IMR-90 (cell line): ENCODE results near the gene TCAP. TPM values are rescaled to one million over a fixed set of nuclear protein-coding genes. Genes with fewer than 3 reads are reported as not detected.

Experiments
- ATAC-seq: fragments of 200-7000 bp; cut with Tn5 transposase; 2 replicates; pipeline ENCODE4 v1.9.1; 2020; ENCODE audit warnings: low read depth, mild to moderate bottlenecking, moderate library complexity
- BruUV-seq: library from RNA; stranded (reverse); fragments of 400-500 nt; replicated peaks from 2 replicates; lab custom pipeline; 2021; lab: Mats Ljungman, UMichigan
- CTCF ChIA-PET: fragments of 300-600 bp; formaldehyde crosslinking; extraction: SDS; loops from one replicate; lab custom pipeline; 2021; ENCODE audit warnings: antibody characterized with exemption; lab: Yijun Ruan, JAX
- POLR2A ChIA-PET: fragments of 300-600 bp; sonication (Branson Sonifier 250); formaldehyde crosslinking; loops from one replicate; lab custom pipeline; 2022; ENCODE audit warnings: antibody characterized with exemption; ENCODE audit not compliant: unreplicated experiment; lab: Charles Lee
- DNase-seq: peaks from one replicate; pipeline ENCODE4 v3.0.0; 2013
- H2AFZ ChIP-seq: replicated peaks from 2 replicates; pipeline ENCODE3; 2013; ENCODE audit warnings: low read length, mild to moderate bottlenecking; ENCODE audit not compliant: poor library complexity
- H2AK5ac ChIP-seq: 2 replicates; pipeline ENCODE4 v1.6.1; 2013; ENCODE audit warnings: low read depth, low read length, inconsistent platforms
- H2AK9ac ChIP-seq: replicated peaks from 2 replicates; pipeline ENCODE3; 2013; ENCODE audit warnings: mild to moderate bottlenecking, low read depth, low read length, moderate library complexity; ENCODE audit not compliant: poor library complexity
- H2BK120ac ChIP-seq: 2 replicates; pipeline ENCODE4 v1.6.1; 2013; ENCODE audit warnings: low read depth, low read length, inconsistent platforms
- H2BK15ac ChIP-seq: 3 replicates; pipeline ENCODE4 v1.6.1; 2013; ENCODE audit warnings: low read depth, low read length, inconsistent platforms
- H2BK20ac ChIP-seq: 2 replicates; pipeline ENCODE4 v1.6.1; 2013; ENCODE audit warnings: low read depth, mild to moderate bottlenecking, inconsistent platforms, low read length, moderate library complexity
- H2BK5ac ChIP-seq: 2 replicates; pipeline ENCODE4 v1.6.1; 2013; ENCODE audit warnings: mild to moderate bottlenecking, low read depth, low read length, inconsistent platforms; ENCODE audit not compliant: poor library complexity, severe bottlenecking
- H3K14ac ChIP-seq: replicated peaks from 2 replicates; pipeline ENCODE4 v1.6.1; 2013; ENCODE audit warnings: low read depth, low read length, inconsistent platforms
- H3K18ac ChIP-seq: 2 replicates; pipeline ENCODE4 v1.6.1; 2013; ENCODE audit warnings: low read depth, low read length, control low read depth
- H3K23ac ChIP-seq: 2 replicates; pipeline ENCODE4 v1.6.1; 2013; ENCODE audit warnings: low read depth, low read length, inconsistent platforms
- H3K27ac ChIP-seq: 2 replicates; pipeline ENCODE4 v1.5.1; 2013; ENCODE audit warnings: mild to moderate bottlenecking, control low read depth, low read length; ENCODE audit not compliant: insufficient read depth
- H3K27me3 ChIP-seq: 2 replicates; pipeline ENCODE4 v1.6.1; 2013; ENCODE audit warnings: low read length; ENCODE audit not compliant: control insufficient read depth, insufficient read depth
- H3K36me3 ChIP-seq: 2 replicates; pipeline ENCODE4 v1.6.1; 2013; ENCODE audit warnings: low read length, mixed read lengths; ENCODE audit not compliant: control insufficient read depth, insufficient read depth
- H3K4ac ChIP-seq: 2 replicates; pipeline ENCODE4 v1.6.1; 2013; ENCODE audit warnings: low read depth, low read length, inconsistent platforms
- H3K4me1 ChIP-seq: 2 replicates; pipeline ENCODE4 v1.6.1; 2013; ENCODE audit warnings: low read length, mixed read lengths; ENCODE audit not compliant: control insufficient read depth, insufficient read depth
- H3K4me2 ChIP-seq: 2 replicates; pipeline ENCODE4 v1.6.1; 2013; ENCODE audit warnings: low read depth, mild to moderate bottlenecking, control low read depth, low read length, moderate library complexity
- H3K4me3 ChIP-seq: 2 replicates; pipeline ENCODE4 v1.5.1; 2013; ENCODE audit warnings: low read depth, mild to moderate bottlenecking, control low read depth, low read length, moderate library complexity; ENCODE audit not compliant: insufficient read depth
- H3K56ac ChIP-seq: 2 replicates; pipeline ENCODE4 v1.6.1; 2013; ENCODE audit warnings: low read length, inconsistent platforms; ENCODE audit not compliant: insufficient read depth; ENCODE audit errors: extremely low read depth
- H3K79me1 ChIP-seq, 2 experiments: 2 replicates each; pipeline ENCODE4 v1.6.1; 2013; ENCODE audit warnings: low read length in 2 of 2, inconsistent platforms in 1 of 2, low read depth in 1 of 2
- H3K9ac ChIP-seq: 2 replicates; pipeline ENCODE4 v1.6.1; 2013; ENCODE audit warnings: low read depth, low read length, control low read depth
- H3K9me1 ChIP-seq: 2 replicates; pipeline ENCODE4 v1.6.1; 2013; ENCODE audit warnings: low read length, inconsistent platforms; ENCODE audit not compliant: insufficient read depth
- H3K9me3 ChIP-seq: 2 replicates; pipeline ENCODE4 v1.6.1; 2013; ENCODE audit warnings: low read length; ENCODE audit not compliant: control insufficient read depth, insufficient read depth
- H4K20me1 ChIP-seq: 2 replicates; pipeline ENCODE4 v1.6.1; 2013; ENCODE audit warnings: low read length, inconsistent platforms; ENCODE audit not compliant: insufficient read depth
- H4K5ac ChIP-seq: 2 replicates; pipeline ENCODE4 v1.6.1; 2013; ENCODE audit warnings: mild to moderate bottlenecking, low read depth, low read length, control low read depth
- H4K8ac ChIP-seq, 2 experiments: 2 replicates each; pipeline ENCODE4 v1.6.1; 2013; ENCODE audit warnings: low read depth in 2 of 2, low read length in 2 of 2, control low read depth in 1 of 2, inconsistent platforms in 1 of 2
- H4K91ac ChIP-seq: 2 replicates; pipeline ENCODE4 v1.6.1; 2013; ENCODE audit warnings: low read depth, low read length, inconsistent platforms; ENCODE audit not compliant: insufficient read depth
- POLR2A ChIP-seq: IDR thresholded peaks from 2 replicates; pipeline ENCODE4 v1.6.1; 2012; ENCODE audit warnings: mild to moderate bottlenecking, low read depth, low read length
- RFX5 ChIP-seq: IDR thresholded peaks from 2 replicates; pipeline ENCODE4 v1.8.0; 2012; ENCODE audit warnings: low read depth, mild to moderate bottlenecking, low read length, moderate library complexity
- WGBS, 2 experiments: methylation state at CpG; one replicate each; pipeline versions ENCODE4 v1.1.5 to v1.1.7; 2013; ENCODE audit warnings: missing lambda C conversion rate in 2 of 2; ENCODE audit not compliant: insufficient read length in 1 of 2; ENCODE audit errors: extremely low coverage in 2 of 2; 5-methylcytosine and 5-hydroxymethylcytosine counted together
- dilution Hi-C: fragments of 300-500 bp; cut with HindIII; formaldehyde crosslinking; loops from one replicate; pipeline ENCODE4 v1.14.3; 2018; ENCODE audit warnings: low sequenced_read_pairs; ENCODE audit not compliant: unreplicated experiment
- in situ Hi-C: fragments of 300-500 bp; cut with MboI; formaldehyde crosslinking; loops from 3 replicates; pipeline ENCODE4 v1.14.3; 2019; ENCODE audit warnings: low sequenced_read_pairs, inconsistent platforms, mixed read lengths
- intact Hi-C: fragments of 100-400 bp; cut with micrococcal nuclease; formaldehyde crosslinking; loops from 2 replicates; pipeline ENCODE4 v1.10.0; 2022
- polyA plus RNA-seq, 3 experiments: library from polyadenylated mRNA; depleted of rRNA; stranded (reverse); fragments of >200 nt; gene quantifications; 2 replicates each; pipeline ENCODE4 v1.2.3, GENCODE V29; 2012; ENCODE audit warnings: low replicate concordance in 1 of 3
- total RNA-seq: library from RNA; depleted of rRNA; stranded (reverse); fragments of >200 nt; gene quantifications from 2 replicates; pipeline ENCODE4 v1.2.3, GENCODE V29; 2012

The TCAP gene
- total and polyA plus RNA-seq, 2 of the 4 experiments (the other 2 are of a cell fraction), result under 0.01 to 0.21 TPM

GRCh38 chr17:39628655-39629493 is 36.3 kb upstream of the TCAP start:
- H3K79me1 ChIP-seq, result no peaks in the 10 kb centered on the region
- ATAC-seq (no peak), DNase-seq (no peak)
- no TSS peak for BruUV-seq
- H3K27ac ChIP-seq, result no peak overlapping the region
- no peak overlapping the region for H4K8ac ChIP-seq
- H4K5ac ChIP-seq, result no peak overlapping the region
- no peak overlapping the region for H3K4me2 ChIP-seq
- no peak overlapping the region for H2AFZ ChIP-seq
- H4K91ac ChIP-seq, result no peak overlapping the region
- H3K9me3 ChIP-seq, result no peaks in the 10 kb centered on the region
- H3K14ac ChIP-seq, result no peak overlapping the region
- H2BK20ac ChIP-seq, result no peak overlapping the region
- H2BK120ac ChIP-seq, result no peak overlapping the region
- intact Hi-C loops, result loop anchor here (10.0 kb wide), 1 partner anchor 356 kb away; the partner anchor contains the start of gene PSMD3
- H3K9ac ChIP-seq, result no peak overlapping the region
- no peak overlapping the region for H3K4me3 ChIP-seq
- H3K27me3 ChIP-seq, result peaks cover 81% of the 10 kb centered on the region
- no peak overlapping the region for H3K56ac ChIP-seq
- dilution Hi-C loops, result no loop called here
- peaks cover 3% of the 10 kb centered on the region; the same call in 1 of the 2 replicates for H3K4me1 ChIP-seq
- H2AK5ac ChIP-seq, result no peak overlapping the region
- no peaks in the 10 kb centered on the region for H3K9me1 ChIP-seq
- in situ Hi-C loops, result no loop called here
- TF ChIP-seq RFX5 (no peak), POLR2A (no peak)
- no peaks in the 10 kb centered on the region for H3K36me3 ChIP-seq
- H2BK15ac ChIP-seq, result no peak overlapping the region
- no peak overlapping the region for H2AK9ac ChIP-seq
- ChIA-PET POLR2A (no interaction called here), CTCF (interaction anchor here (0.5 to 1.1 kb wide), 2 partner anchors 76 to 97 kb away, joined by 3 read pairs; no protein-coding TSS in a partner anchor)
- H3K23ac ChIP-seq, result no peak overlapping the region
- H3K18ac ChIP-seq, result no peak overlapping the region
- H2BK5ac ChIP-seq, result no peak overlapping the region
- no peak overlapping the region for H3K4ac ChIP-seq
- 66% methylated on average over 2 of the region's 10 CpGs; no CpG with 5 or more reads in 1 of the 2 experiments for WGBS, 2 experiments
- no peaks in the 10 kb centered on the region for H4K20me1 ChIP-seq
